Effector memory CD8-positive, alpha-beta T cell (primary cell): ENCODE measurements around the gene USP20.
"Not testable (repeated sequence)": the region's sequence is repeated elsewhere in the genome, so short reads cannot be mapped to it uniquely, and the experiment has no call there.

Source experiments
- ATAC-seq: fragments of 150-1000 bp; cut with Tn5 transposase; replicated peaks from 2 replicates; pipeline ENCODE4 v1.10.0; 2021; ENCODE audit warnings: mild to moderate bottlenecking, moderate library complexity
- DNase-seq, 3 experiments: peaks; one replicate each; pipeline ENCODE4 v3.0.0; 2021
- H3K27ac Mint-ChIP-seq, 2 donors: one replicate each; pipeline ENCODE4 v1.8.0; 2022; ENCODE audit warnings: mild to moderate bottlenecking in 2 of 2, mixed read lengths in 2 of 2, moderate library complexity in 2 of 2
- H3K27me3 Mint-ChIP-seq, 2 donors: one replicate each; pipeline ENCODE4 v1.8.0; 2022; ENCODE audit warnings: mixed read lengths in 2 of 2
- H3K36me3 Mint-ChIP-seq: one replicate; pipeline ENCODE4 v1.8.0; 2022; ENCODE audit warnings: mild to moderate bottlenecking, moderate library complexity, mixed read lengths; ENCODE audit not compliant: insufficient read depth
- H3K4me1 Mint-ChIP-seq, 2 donors: one replicate each; pipeline ENCODE4 v1.8.0; 2022; ENCODE audit warnings: low read depth in 2 of 2, mixed read lengths in 2 of 2
- H3K4me3 Mint-ChIP-seq, 2 donors: one replicate each; pipeline ENCODE4 v1.8.0; 2022; ENCODE audit warnings: mild to moderate bottlenecking in 2 of 2, mixed read lengths in 2 of 2, moderate library complexity in 2 of 2
- H3K9me3 Mint-ChIP-seq, 2 donors: one replicate each; pipeline ENCODE4 v1.8.0; 2022; ENCODE audit warnings: mixed read lengths in 2 of 2

Gene USP20

GRCh38 chr9:129887334-129888292 is 52.4 kb downstream of the USP20 start:
- peak; percentile 16 for ATAC-seq
- Mint-ChIP-seq H3K4me3 (peak overlapping the region; percentile 84 to 87), H3K9me3 (no peaks in the 10 kb centered on the region), H3K27ac (peak overlapping the region; percentile 99 to 100), H3K4me1 (peaks cover 78 to 79% of the 10 kb centered on the region in 2 donors), H3K36me3 (peaks cover 94% of the 10 kb centered on the region), H3K27me3 (no peaks in the 10 kb centered on the region)
- peak; percentile 62 to 73 (median 63) for DNase-seq

DNA sequence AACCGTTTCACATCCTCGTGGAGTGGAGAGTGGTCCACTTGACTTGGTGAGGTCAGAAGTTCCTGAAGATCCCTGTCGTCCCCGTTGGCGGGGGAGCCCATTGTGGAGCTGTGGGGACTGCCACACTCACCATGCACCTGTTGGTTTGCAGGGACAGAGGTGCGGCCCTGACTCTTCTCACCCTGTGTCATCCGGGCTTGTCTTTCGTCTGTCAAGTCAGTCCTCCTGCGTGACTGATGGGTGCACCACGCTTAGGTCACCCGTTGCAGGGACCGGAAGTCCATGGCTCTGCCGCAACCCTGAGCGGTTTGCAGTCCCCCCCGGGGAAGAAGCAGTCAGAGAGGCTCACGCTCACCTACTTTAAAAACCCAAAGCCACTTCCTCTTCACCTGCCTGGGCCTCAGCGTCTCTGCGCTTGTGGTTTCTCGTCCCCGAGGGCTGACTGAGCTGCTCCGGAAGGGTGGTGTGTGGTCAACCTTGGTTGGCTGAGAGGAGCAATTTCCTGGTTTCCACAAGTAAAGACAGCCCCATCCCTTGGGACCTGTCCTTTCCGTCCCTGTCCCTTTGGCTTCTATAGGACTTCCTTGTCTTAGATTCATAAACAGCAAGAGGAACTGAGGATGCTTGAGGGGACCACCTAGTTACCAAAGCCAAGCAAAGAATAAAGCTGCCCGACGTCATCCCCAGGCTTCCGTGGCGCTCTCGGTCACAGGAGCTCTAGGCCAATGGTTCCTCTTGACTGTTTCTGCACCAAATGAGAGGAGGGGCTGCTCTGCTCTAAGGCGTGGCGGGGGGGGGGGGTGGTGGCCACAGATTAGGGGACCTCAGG is 53.2 kb downstream of the USP20 start:
- Mint-ChIP-seq H3K4me3 (peak overlapping the region; percentile 84 to 87), H3K36me3 (peaks cover 99% of the 10 kb centered on the region), H3K9me3 (no peaks in the 10 kb centered on the region), H3K27me3 (no peaks in the 10 kb centered on the region), H3K27ac (peak overlapping the region; percentile 99 to 100), H3K4me1 (peaks cover 81 to 83% of the 10 kb centered on the region in 2 donors)
- peak; percentile 90 to 92 (median 90) for DNase-seq
- ATAC-seq: peak; percentile 58

- DNase-seq: peak; percentile 50 to 60 (median 51)
- ATAC-seq: no peak
- Mint-ChIP-seq H3K4me1 (peaks cover 79 to 84% of the 10 kb centered on the region in 2 donors), H3K27ac (peak overlapping the region; percentile 99 to 100), H3K4me3 (peak overlapping the region; percentile 84 to 87), H3K36me3 (peaks cover 100% of the 10 kb centered on the region), H3K9me3 (no peaks in the 10 kb centered on the region), H3K27me3 (no peaks in the 10 kb centered on the region)
These were observed 54.1 kb downstream of the USP20 start for GRCh38 chr9:129889122-129889940.

DNA sequence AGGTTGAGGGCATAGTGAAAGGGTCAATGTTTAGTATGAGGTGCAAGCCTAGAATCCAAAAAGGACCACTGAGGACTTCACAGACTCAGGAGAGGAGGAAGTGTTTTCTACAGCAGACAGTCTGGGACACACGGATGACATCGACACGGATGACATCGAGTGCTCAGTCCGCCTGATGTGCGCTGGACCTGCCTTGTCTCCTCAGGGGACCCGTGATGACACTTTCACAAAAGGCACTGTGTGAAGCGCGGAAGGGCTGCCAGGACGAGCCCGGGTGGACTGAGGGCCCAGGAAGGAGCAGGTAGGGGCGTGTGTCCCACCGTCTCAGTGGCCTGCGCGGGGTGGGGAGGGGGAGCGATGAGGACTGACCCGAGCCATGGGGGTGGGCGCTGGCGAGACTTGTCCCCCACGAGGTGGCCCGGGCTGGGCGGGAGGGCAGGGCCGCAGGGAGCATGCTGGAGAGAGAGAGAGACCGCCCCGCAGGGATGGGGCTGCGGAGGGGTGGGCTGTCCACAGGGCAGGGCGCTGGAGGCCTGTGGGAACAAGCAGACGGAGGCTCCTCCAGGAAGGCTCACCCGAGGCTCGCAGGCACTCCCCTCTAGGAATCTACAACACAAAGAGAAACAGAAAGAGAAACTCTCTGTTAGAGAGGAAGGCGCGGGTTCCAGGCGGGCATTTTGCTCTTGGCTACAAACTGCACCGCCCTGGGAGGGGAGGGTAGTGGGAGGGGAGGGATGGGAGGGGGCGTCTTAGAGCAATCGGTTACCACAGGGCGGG is 54.9 kb downstream of the USP20 start:
- DNase-seq: peak; percentile 42 to 52 (median 50)
- H3K36me3 Mint-ChIP-seq: peaks cover 100% of the 10 kb centered on the region

DNA sequence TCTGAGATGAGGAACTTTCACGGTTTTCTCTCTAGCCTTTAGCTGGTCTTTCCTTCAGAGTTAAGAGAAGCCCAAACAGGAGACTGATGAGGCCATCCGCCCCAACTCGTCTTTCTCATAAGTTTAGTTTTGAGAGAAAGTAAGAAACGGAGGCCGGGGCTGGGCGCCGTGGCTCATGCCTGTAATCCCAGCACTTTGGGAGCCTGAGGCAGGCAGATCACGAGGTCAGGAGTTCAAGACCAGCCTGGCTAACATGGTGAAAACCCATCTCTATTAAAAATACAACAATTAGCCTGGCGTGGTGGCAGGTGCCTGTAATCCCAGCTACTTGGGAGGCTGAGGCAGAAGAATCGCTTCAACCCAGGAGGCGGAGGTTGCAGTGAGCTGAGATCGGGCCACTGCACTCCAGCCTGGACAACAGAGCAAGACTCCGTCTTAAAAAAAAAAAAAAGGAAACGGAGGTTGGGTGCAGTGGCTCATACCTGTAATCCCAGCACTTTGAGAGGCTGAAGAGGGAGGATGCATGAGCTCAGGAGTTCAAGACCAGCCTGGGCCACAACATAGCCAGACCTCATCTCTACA is 55.6 kb downstream of the USP20 start:
- not testable (repeated sequence) for H3K27me3 Mint-ChIP-seq, ATAC-seq, DNase-seq, H3K9me3 Mint-ChIP-seq
- H3K36me3 Mint-ChIP-seq: peaks cover 100% of the 10 kb centered on the region
- peaks cover 74 to 76% of the 10 kb centered on the region in 2 donors for H3K4me1 Mint-ChIP-seq
- peak overlapping the region; percentile 84 to 87 for H3K4me3 Mint-ChIP-seq
- H3K27ac Mint-ChIP-seq: peak overlapping the region; percentile 99 to 100

More for the DNA sequence above, 54.9 kb downstream of the USP20 start:
- H3K9me3 Mint-ChIP-seq: no peaks in the 10 kb centered on the region
- ATAC-seq: no peak
- H3K27me3 Mint-ChIP-seq: no peaks in the 10 kb centered on the region
- H3K4me3 Mint-ChIP-seq: peak overlapping the region; percentile 84 to 87
- peak overlapping the region; percentile 99 to 100 for H3K27ac Mint-ChIP-seq
- peaks cover 78% of the 10 kb centered on the region in 2 donors for H3K4me1 Mint-ChIP-seq

DNA sequence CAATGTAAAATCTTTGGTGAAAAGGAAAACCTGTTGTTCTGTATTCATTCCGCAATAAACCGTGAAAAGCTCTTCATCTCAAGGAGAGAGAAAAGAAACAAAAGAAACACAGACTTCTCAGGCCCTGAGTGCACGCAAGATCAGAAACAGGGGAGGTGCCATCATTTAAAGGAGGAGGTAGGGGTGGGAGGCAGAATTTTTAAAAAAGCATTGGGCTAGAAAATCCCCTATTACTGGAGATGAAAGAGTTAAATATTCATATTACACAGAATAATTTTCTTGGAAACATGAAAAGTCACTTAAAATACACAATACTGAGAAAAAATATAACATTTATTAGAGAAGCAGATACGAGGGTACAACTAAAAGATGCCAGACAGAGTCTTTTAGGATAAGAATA is 56.3 kb downstream of the USP20 start:
- ATAC-seq (no peak), DNase-seq (no peak)
- H3K4me1 Mint-ChIP-seq: peaks cover 74 to 80% of the 10 kb centered on the region in 2 donors
- no peaks in the 10 kb centered on the region for H3K9me3 Mint-ChIP-seq
- H3K4me3 Mint-ChIP-seq: peak overlapping the region; percentile 84 to 87
- peaks cover 100% of the 10 kb centered on the region for H3K36me3 Mint-ChIP-seq
- no peaks in the 10 kb centered on the region for H3K27me3 Mint-ChIP-seq
- H3K27ac Mint-ChIP-seq: peak overlapping the region; percentile 99 to 100

DNA sequence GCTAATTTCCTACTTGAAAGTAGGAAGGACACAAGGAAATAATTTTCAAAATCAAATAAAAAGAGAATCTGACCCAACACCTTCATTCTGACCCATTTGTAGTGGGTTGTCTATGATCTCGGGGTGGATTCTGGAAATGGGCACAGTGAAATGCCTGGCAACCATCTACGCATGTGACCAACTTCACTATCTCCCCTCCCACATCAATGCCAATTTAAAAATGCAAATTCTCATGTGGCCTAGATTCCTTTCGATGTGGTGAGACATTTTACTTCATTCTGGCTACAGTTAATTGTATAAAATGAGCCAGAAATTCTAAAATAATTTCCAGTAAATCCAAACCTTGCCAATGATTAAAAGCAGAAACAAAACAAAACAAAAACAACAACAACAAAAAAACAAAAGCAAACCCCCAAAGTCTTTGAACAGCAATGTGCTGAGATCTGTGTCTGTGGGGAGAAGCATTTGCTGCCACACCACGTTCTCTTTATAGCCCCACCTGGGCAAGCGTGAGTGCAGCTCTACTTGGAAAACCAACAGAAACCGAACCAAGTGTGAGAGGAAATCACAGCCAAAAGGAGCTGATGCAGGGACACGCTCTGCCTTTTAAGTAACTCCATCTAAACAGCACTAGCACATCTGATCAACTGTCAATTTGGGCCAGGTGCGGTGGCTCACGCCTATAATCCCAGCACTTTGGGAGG is 59.0 kb downstream of the USP20 start:
- Mint-ChIP-seq H3K4me1 (peaks cover 55 to 64% of the 10 kb centered on the region in 2 donors), H3K36me3 (peaks cover 92% of the 10 kb centered on the region), H3K9me3 (no peaks in the 10 kb centered on the region), H3K27ac (peak overlapping the region; percentile 92 to 99), H3K4me3 (peak overlapping the region; percentile 50 to 60), H3K27me3 (no peaks in the 10 kb centered on the region)
- peak in 1 of 3 experiments; percentile 22 for DNase-seq
- ATAC-seq: peak; percentile 55

- Mint-ChIP-seq H3K27ac (peak overlapping the region; percentile 92 to 99), H3K9me3 (no peaks in the 10 kb centered on the region), H3K36me3 (peaks cover 92% of the 10 kb centered on the region), H3K27me3 (no peaks in the 10 kb centered on the region), H3K4me3 (no peak overlapping the region), H3K4me1 (peaks cover 41 to 52% of the 10 kb centered on the region in 2 donors)
- ATAC-seq (peak; percentile 37), DNase-seq (peak; percentile 18 to 31 (median 29))
These were observed 60.4 kb downstream of the USP20 start for GRCh38 chr9:129895376-129896268.

- H3K27ac Mint-ChIP-seq: peak overlapping the region; percentile 68 to 99
- H3K9me3 Mint-ChIP-seq: no peaks in the 10 kb centered on the region
- H3K27me3 Mint-ChIP-seq: no peaks in the 10 kb centered on the region
- DNase-seq (no peak), ATAC-seq (no peak)
- no peak overlapping the region for H3K4me3 Mint-ChIP-seq
- peaks cover 92% of the 10 kb centered on the region for H3K36me3 Mint-ChIP-seq
- H3K4me1 Mint-ChIP-seq: peaks cover 31 to 36% of the 10 kb centered on the region in 2 donors
These were observed 62.0 kb downstream of the USP20 start for GRCh38 chr9:129897263-129897662.

DNA sequence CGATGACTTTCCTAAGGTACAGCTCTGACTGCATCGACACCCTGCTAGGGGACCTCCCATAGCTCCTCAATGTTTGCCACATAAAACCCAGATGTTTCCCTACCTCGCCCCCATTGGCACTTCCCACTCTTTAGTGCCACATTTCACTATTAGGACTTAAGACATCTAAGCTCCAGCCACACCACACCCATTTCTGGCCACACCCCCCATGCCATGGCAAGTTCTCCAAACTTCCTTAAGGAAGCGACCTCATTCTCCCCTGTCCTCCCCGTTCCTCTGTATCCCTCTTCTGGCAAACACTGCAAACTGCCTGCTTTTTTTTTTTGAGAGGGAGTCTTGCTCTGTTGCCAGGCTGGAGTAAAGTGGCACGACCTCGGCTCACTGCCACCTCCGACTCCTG is 62.9 kb downstream of the USP20 start:
- Mint-ChIP-seq H3K4me1 (peaks cover 24 to 32% of the 10 kb centered on the region in 2 donors), H3K4me3 (no peak overlapping the region), H3K27ac (peak overlapping the region; percentile 68 to 90), H3K9me3 (no peaks in the 10 kb centered on the region), H3K27me3 (no peaks in the 10 kb centered on the region), H3K36me3 (peaks cover 91% of the 10 kb centered on the region)
- no peak for DNase-seq
- ATAC-seq: no peak

- no peak for ATAC-seq
- Mint-ChIP-seq H3K4me1 (peaks cover 18 to 26% of the 10 kb centered on the region in 2 donors), H3K27ac (peak overlapping the region; percentile 44 to 57), H3K36me3 (peaks cover 87% of the 10 kb centered on the region), H3K27me3 (no peaks in the 10 kb centered on the region), H3K9me3 (no peaks in the 10 kb centered on the region), H3K4me3 (no peak overlapping the region)
- no peak for DNase-seq
These were observed 64.4 kb downstream of the USP20 start for GRCh38 chr9:129899620-129900019.
